Choroid plexus epithelial cell (primary cell): ENCODE data around the gene ZNF431.

Experiments used
- DNase-seq: peaks from one replicate; pipeline ENCODE4 v3.0.0-alpha.2; 2010; ENCODE audit warnings: low read depth
- H3K4me3 ChIP-seq: 2 replicates; pipeline ENCODE4 v1.5.1; 2011; ENCODE audit warnings: low read depth, mild to moderate bottlenecking, control low read depth, low read length, moderate library complexity
- TF ChIP-seq, protein P1 (sequence below): conservative IDR thresholded peaks from 2 replicates; pipeline ENCODE4 v1.5.1; 2011; ENCODE audit warnings: low read depth, mild to moderate bottlenecking, control low read depth, inconsistent platforms, low read length, moderate library complexity

The ZNF431 gene

DNA sequence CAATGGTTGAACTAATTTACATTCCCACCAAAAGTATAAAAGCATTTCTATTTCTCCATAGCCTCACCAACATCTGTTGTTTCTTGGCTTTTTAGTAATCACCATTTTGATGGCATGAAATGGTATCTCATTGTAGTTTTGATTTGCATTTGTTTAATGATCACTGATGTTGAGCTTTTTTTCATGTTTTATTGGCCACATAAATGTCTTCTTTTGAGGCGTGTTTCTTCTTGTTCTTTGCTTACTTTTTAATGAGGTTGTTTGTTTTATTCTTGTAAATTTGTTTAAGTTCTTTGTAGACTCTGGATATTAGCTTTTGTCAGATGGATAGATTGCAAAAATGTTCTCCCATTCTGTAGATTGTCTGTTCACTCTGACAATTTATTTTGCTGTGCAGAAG, 31.7 kb upstream of the ZNF431 start:
- no peak overlapping the region for H3K4me3 ChIP-seq
- no peak for DNase-seq
- TF ChIP-seq, protein P1, sequence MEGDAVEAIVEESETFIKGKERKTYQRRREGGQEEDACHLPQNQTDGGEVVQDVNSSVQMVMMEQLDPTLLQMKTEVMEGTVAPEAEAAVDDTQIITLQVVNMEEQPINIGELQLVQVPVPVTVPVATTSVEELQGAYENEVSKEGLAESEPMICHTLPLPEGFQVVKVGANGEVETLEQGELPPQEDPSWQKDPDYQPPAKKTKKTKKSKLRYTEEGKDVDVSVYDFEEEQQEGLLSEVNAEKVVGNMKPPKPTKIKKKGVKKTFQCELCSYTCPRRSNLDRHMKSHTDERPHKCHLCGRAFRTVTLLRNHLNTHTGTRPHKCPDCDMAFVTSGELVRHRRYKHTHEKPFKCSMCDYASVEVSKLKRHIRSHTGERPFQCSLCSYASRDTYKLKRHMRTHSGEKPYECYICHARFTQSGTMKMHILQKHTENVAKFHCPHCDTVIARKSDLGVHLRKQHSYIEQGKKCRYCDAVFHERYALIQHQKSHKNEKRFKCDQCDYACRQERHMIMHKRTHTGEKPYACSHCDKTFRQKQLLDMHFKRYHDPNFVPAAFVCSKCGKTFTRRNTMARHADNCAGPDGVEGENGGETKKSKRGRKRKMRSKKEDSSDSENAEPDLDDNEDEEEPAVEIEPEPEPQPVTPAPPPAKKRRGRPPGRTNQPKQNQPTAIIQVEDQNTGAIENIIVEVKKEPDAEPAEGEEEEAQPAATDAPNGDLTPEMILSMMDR = no peak

DNA sequence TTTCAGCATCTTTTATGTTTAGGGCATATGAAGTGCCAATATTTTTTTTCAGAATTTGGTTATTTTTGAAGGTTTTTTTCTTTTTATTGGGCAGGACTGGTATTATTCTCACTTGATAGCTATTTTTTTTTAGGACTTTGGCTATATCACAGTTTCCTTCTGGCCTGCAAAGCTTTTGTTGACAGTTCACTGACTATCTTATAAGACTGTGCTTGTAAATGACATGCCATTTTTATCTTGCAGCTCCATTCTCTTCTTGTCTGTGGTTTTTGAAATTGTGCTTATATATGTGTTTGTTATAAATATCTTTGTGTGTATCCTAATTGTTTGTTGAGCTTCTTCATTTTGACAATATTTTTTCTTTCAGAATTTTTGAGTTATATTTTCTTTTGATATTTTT, 26.4 kb upstream of the ZNF431 start:
- DNase-seq = no peak

DNA sequence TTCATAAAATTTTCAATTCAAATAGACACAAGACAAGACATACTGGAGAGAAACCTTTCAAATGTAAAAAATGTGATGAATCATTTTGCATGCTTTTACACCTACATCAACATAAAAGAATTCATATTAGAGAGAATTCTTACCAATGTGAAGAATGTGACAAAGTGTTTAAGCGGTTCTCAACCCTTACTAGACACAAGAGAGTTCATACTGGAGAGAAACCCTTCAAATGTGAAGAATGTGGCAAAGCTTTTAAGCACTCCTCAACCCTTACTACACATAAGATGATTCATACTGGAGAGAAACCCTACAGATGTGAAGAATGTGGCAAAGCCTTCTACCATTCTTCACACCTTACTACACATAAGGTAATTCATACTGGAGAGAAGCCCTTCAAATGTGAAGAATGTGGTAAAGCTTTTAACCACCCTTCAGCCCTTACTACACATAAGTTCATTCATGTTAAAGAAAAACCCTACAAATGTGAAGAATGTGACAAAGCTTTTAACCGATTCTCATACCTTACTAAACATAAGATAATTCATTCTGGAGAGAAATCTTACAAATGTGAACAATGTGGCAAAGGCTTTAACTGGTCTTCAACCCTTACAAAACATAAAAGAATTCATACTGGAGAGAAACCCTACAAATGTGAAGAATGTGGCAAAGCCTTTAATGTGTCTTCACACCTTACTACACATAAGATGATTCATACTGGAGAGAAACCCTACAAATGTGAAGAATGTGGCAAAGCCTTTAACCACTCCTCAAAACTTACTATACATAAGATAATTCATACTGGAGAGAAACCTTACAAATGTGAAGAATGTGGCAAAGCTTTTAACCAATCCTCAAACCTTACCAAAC, 24.6 kb upstream of the ZNF431 start:
- TF ChIP-seq, protein P1 = no peak
- peak; percentile 39 for DNase-seq
- no peak overlapping the region for H3K4me3 ChIP-seq

More for the DNA sequence above, 26.4 kb upstream of the ZNF431 start:
- TF ChIP-seq, protein P1 = no peak
- no peak overlapping the region for H3K4me3 ChIP-seq

DNA sequence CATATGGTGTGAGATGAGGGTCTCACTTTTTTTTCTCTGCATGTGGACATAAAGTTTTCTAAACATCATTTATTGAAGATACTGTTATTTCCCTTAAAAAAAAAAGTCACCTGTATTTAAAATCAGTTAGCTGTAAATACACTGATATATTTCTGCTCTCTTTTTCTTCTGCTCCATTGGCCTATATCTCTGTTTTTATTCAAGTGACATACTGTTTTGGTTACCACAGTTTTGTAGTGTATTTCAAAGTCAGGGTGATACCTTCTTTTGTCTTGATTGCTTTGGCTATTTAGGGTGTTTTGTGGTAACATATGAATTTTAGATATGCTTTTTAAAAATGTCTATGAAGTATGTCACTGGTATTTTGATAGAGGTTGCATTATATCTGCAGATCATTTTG, 15.8 kb upstream of the ZNF431 start:
- TF ChIP-seq, protein P1 = no peak
- no peak overlapping the region for H3K4me3 ChIP-seq
- DNase-seq = no peak

DNA sequence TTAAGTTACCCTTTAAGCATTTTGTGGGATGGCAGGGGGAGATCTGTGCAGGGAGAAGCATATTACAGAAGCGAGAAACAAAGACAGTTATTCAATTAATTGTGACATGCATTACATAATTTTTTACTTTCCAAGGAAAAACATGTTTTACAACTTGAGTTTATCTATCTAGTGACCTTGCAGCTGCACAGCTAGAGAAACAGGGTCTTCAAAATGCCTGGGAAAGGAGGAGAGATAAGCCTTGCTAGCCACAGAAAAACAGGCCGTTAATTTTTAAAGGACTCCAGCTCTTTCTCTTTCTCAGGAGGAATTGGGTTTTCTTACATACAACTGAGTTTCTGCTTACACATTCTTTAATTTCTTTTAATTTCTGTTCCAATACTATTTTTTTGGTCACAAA, 14.8 kb upstream of the ZNF431 start:
- TF ChIP-seq, protein P1 = no peak
- no peak overlapping the region for H3K4me3 ChIP-seq
- DNase-seq = no peak

DNA sequence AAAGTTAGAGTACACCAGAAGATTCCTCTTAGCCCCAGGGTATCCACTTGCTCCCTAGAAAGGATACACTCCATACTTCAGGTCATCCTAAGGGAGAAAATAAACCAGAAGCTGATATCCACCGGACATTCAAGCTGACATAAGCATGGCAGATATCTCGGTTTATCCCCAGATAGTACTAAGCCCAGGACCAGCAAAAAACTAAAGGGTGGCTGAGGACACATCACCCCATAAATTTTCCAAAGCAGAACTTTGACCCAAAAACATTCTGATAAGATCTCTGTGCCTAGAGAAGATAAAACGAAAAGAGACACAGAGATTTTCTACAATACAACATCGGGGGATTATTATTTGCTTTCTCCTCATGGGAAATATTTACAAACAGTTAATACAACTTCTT, 13.9 kb upstream of the ZNF431 start:
- TF ChIP-seq, protein P1 = no peak
- DNase-seq = no peak
- no peak overlapping the region for H3K4me3 ChIP-seq

DNA sequence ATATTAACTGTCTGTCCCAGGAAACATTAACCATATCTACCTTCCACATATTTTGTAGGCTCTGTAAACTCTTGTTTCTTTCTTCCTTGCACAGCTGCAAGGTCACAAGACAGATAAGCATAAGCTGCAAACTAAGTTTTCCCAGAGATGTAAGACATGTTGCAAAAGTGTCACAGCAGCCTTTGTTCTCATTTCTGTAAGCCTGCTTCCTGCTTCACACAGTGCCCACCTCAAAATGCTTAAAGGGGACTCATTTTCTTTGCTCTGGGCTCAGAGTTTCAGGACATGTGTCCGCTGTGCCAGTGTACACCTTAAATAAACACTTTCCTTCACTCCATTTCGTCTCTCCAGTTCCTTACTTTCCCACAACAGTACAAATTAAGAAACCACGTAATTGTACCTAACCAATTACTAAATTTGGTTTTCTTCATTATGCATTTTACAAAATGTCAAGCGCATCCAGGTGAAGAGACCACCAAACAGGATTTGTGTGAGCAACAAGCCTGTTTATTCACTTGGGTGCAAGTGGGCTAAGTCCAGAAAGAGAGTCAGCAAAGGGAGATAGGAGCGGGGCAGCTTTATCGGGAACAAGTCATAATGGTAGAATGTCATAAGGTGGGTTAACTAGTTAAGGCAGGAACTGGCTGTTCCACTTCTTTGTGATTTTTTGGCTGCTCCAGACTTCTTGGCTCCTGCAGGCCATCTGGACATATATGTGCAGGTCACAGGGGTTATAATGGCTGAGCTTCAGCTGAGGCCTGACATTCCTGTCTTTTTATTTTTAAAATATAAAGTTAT, 12.7 kb upstream of the ZNF431 start:
- no peak overlapping the region for H3K4me3 ChIP-seq
- TF ChIP-seq, protein P1 = no peak
- DNase-seq = peak; percentile 5
